DMS79 treated with DMSO at 0.1 percent for 48 hours (cell line): ENCODE results near the gene NCAPG2.

Experiments
- DNase-seq: peaks from one replicate; lab custom pipeline; 2025; lab: John Stamatoyannopoulos, UW

NCAPG2 gene

DNA sequence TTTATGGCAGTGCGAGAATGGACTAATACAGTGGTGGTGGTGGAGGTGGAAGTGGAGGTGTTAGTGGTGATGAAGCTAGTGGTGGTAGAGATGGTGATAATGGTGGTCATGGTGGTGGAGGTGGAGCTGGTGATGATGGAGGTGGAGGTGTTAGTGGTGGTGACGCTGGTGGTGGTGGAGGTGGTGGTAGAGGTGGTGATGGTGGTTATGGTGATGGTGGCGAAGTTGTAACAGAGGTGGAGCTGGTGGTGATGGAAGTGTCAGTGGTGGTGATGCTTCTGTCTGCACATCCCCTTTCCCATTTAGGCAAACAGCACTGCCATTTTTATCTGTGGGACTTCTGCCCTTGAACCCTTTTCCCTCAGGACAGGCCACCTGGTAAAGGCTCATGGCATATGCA, 109.5 kb downstream of the NCAPG2 start:
- DNase-seq: no peak

DNA sequence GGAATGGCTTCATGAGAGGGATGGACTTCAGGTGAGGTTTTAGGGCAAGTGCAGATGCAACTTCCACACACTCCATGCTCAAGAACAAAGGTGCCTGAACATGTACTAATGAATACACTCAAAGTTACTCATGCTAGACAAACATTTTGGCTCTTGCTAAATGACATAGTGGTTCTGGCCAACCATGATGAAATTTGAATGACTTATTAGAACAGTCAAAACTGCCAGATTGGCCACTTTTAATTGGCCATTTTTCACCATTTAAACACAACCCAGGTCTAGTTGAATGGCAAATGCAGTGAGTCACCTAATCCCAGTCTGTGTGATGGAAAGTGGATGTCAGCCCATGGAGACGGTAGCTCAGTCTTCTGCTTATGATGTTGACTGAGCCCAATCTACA, 112.1 kb downstream of the NCAPG2 start:
- DNase-seq: no peak

GRCh38 chr7:158591944-158592343, 112.7 kb downstream of the NCAPG2 start:
- DNase-seq: no peak

DNA sequence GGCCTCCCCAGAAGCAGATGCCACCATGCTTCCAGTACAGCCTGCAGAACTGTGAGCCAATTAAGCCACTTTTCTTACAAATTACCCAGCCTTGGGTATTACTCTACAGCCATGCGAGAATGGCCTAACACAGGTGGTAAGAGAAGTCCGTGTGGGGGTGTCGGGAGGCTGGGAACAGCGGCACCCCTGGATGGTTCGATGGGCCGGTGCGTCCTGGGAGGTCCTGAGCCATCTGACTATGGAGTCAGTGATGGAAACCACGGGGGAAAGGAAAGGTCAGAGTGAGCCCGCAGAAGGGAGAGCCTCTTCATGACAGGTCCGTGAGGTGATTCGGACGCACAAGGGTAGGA, 114.4 kb downstream of the NCAPG2 start:
- DNase-seq: no peak

- DNase-seq: no peak
Observed at GRCh38 chr7:158589653-158590052, 115.0 kb downstream of the NCAPG2 start.

DNA sequence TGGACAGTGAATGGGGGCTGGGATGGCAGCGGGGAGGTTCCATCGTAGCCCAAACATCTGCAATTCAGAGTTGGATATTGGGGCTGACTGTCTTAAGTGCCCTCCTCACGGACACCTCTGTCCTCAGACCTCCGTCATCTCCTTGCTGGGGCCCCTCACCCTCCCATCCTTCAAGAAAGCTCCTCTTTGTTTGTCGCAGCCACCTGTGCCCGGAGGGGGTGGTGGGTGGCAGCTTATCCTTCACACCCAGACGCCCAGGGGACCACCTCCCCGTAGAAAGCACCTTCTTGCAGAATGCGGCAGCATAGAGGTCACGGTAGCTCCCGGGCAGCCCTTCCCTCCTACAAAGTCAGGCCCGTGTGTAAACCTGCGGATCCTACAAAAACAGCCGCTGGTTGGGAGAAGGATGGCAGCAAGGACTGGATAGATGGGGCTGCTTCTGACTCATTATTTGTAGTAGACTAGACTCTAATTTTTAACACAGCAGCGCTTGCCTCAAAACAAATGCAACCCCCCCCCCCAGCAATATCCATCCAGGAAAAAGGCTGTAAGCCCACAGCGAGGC, 115.6 kb downstream of the NCAPG2 start:
- DNase-seq: no peak

DNA sequence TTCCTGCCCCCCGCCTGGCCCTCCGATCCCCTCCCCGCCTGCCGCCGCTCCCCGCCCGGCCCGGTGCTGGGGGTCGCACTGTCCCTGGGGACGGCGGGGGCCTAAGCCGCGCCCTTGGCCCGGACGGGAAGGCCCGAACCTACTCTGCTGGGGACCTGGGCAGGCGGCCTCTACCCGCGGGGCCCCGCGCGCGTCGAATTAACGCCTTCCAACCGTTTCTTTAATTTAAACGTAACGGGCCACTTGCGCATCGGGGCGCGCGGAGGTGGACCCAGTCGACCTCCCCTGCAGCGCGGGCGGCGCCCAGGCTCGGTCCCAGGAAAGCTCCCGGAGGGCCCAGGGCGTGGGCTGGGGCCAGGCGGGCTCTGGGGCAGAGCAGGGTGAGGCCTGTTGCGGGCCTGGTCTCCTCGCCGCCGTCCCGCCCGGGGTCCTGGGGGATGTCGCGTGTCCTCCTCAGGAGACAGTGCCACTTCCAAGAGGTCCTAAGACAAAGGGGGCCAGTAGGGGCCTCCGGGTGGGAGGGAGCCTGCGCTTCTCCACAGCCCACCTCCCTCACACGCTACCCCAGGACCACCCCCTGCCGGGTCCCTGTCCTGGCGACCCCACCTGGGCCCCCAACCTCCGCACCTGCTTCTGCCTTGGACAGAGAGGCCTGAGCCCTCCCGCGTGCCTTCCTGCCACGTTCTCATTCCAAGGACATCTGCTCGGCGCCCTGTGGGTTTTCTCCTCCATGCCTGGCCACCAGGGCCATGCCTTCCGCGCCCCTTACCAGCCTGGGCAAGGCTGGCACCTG, 116.3 kb downstream of the NCAPG2 start:
- DNase-seq: no peak

DNA sequence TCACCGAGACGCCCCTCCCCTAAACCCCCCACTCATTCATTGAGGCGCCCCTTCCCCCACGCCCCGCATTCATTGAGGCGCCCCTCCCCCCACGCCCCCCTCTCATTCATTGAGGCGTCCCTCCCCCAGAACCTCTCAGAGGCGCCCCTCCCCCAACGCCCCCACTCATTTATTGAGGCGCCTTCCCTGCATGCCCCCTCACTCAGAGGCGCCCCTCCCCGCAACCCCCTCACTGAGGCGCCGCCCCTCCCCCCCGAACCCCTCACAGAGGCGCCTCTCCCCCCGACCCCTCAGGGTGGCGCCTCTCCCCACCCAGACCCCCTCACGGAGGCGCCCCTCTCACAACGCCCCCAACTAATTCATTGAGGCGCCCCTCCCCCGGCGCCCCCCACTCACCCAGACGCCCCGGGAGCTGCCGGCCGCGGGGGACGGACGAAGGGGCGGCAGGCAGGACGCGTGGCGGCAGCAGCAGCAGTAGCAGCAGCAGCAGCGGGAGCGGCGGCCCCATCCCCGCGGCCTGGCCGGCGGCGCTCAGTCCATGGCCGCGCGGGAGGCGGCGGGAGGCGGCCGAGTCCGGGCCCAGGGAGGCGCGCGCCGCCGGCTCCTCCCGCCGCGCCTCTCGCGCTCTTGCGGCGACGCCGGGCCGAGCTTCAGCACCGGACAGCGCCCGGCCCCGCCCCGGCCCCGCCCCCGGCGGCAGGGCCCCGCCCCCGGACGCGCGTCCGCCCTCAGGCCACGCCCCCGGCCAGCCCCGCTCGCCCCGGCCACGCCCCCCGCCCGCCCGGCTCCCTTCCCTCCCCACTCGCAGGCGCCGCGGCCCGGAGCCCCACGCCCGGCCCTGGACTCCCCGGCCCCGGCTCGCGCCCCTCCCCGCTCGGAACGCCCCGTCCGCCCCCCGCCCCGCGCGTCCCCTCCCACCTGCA, 117.2 kb downstream of the NCAPG2 start, which contains the start of gene PTPRN2:
TSS of gene PTPRN2 (minus strand) at position 662 of the 923 bp plus-strand sequence.
- DNase-seq: no peak

- no peak for DNase-seq
Observed at GRCh38 chr7:158586499-158587161, 118.0 kb downstream of the NCAPG2 start.

GRCh38 chr7:158585721-158586498, 118.7 kb downstream of the NCAPG2 start:
- no peak for DNase-seq

DNA sequence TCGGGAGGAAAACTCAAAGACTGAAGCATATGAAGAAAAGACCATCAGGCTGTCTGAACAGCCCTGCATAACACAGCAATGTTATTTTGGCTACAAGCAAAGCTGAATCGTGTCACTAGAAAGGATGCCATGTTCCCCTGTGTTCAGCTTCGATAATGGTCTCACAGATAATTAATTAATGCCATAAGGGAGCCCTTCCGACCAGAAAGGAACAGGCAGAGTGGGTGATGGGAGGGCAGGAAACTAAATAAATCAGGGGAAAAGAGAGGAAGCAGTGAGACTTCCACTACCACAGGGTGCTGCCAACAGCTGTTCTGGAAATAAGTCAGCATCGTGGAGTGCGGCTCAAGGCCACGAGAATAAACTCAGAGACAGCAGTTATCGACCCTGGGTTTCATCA, 120.2 kb downstream of the NCAPG2 start:
- DNase-seq: no peak

DNA sequence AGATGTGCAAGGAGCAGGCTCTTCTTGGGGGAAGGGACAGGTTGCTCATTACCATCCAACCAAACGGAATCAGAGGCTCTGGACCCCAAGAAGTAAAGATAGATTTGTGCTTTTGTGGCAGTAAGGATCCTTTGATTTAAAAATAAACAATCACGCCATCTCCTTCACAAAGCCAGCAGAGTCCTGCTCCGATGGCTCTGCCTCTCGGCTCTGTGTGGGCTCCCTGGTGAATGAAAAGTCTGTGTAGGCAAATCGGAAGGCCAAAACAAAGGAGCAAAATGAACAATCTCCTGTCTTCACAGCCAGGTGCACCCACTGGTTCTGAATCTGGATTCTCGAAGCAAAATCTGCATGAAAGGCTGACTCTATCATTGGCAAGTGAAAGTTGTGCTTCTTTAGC, 120.8 kb downstream of the NCAPG2 start:
- DNase-seq: no peak

- DNase-seq: no peak
Observed at GRCh38 chr7:158583143-158583542, 121.5 kb downstream of the NCAPG2 start.

GRCh38 chr7:158582089-158582456, 122.5 kb downstream of the NCAPG2 start:
- DNase-seq: no peak

GRCh38 chr7:158581440-158582088, 123.0 kb downstream of the NCAPG2 start:
- DNase-seq: no peak
